CD14-positive monocyte (primary cell): Measurements from ENCODE around the gene IQCN. TPM values are rescaled to one million over a fixed set of nuclear protein-coding genes. Genes with fewer than 3 reads are reported as not detected.

Experiments used
- DNase-seq, 3 donors: peaks; one replicate each; pipeline ENCODE4 v3.0.0-alpha.2; 2011 to 2022
- H2AFZ ChIP-seq: 2 replicates; pipeline ENCODE4 v1.6.0; 2012; ENCODE audit warnings: mild to moderate bottlenecking, low read depth, low read length, inconsistent platforms; ENCODE audit not compliant: insufficient read depth, poor library complexity, severe bottlenecking
- H3K27ac ChIP-seq, 2 donors: 1 replicate in 1 of 2; 2 replicates in 1 of 2; pipeline ENCODE4 v1.5.1; 2012 to 2013; ENCODE audit warnings: low read length in 2 of 2, control low read depth in 1 of 2, inconsistent platforms in 1 of 2, low read depth in 1 of 2, mild to moderate bottlenecking in 1 of 2
- H3K27me3 ChIP-seq, 2 donors: one replicate each; pipeline versions ENCODE4 v1.6.0 to v1.6.1; 2011 to 2013; ENCODE audit warnings: low read length in 2 of 2; ENCODE audit not compliant: control insufficient read depth in 2 of 2, insufficient read depth in 2 of 2
- H3K36me3 ChIP-seq, 2 donors: replicated peaks in 1 of 2; 1 replicate in 1 of 2; 2 replicates in 1 of 2; pipeline versions ENCODE4 v1.5.1 to v1.6.1; 2012 to 2013; ENCODE audit warnings: low read length in 2 of 2, control low read depth in 1 of 2, inconsistent platforms in 1 of 2, mild to moderate bottlenecking in 1 of 2; ENCODE audit not compliant: insufficient read depth in 2 of 2, control insufficient read depth in 1 of 2
- H3K4me1 ChIP-seq, 2 donors: 1 replicate in 1 of 2; 2 replicates in 1 of 2; pipeline versions ENCODE4 v1.5.1 to v1.6.1; 2012 to 2013; ENCODE audit warnings: low read length in 2 of 2, control low read depth in 1 of 2, inconsistent platforms in 1 of 2, mild to moderate bottlenecking in 1 of 2, moderate library complexity in 1 of 2; ENCODE audit not compliant: insufficient read depth in 2 of 2, control insufficient read depth in 1 of 2
- H3K4me2 ChIP-seq: replicated peaks from 2 replicates; pipeline ENCODE3; 2012; ENCODE audit warnings: low read length, moderate library complexity, mild to moderate bottlenecking; ENCODE audit not compliant: poor library complexity, severe bottlenecking; ENCODE audit errors: extremely low read depth
- H3K4me3 ChIP-seq, 3 experiments: fragments of 200-600 bp in 1 of 3; sonication (generic) in 1 of 3; replicated peaks in 1 of 3; 1 replicate in 2 of 3; 2 replicates in 1 of 3; pipeline ENCODE4 v1.5.1; 2011 to 2013; ENCODE audit warnings: low read length in 3 of 3, mild to moderate bottlenecking in 3 of 3, control low read depth in 2 of 3, low read depth in 2 of 3, inconsistent platforms in 1 of 3, moderate library complexity in 1 of 3
- H3K79me2 ChIP-seq: 2 replicates; pipeline ENCODE4 v1.6.0; 2012; ENCODE audit warnings: mild to moderate bottlenecking, control low read depth, inconsistent platforms, low read length, moderate library complexity; ENCODE audit not compliant: insufficient read depth
- H3K9ac ChIP-seq: 2 replicates; pipeline ENCODE4 v1.6.0; 2017; ENCODE audit warnings: low read length, mild to moderate bottlenecking; ENCODE audit not compliant: insufficient read depth, poor library complexity, severe bottlenecking
- H3K9me3 ChIP-seq, 2 donors: replicated peaks in 1 of 2; 1 replicate in 1 of 2; 2 replicates in 1 of 2; pipeline versions ENCODE4 v1.5.1 to v1.6.1; 2012 to 2013; ENCODE audit warnings: low read length in 2 of 2, control low read depth in 1 of 2; ENCODE audit not compliant: control insufficient read depth in 1 of 2, insufficient read depth in 1 of 2
- H4K20me1 ChIP-seq: 2 replicates; pipeline ENCODE4 v1.6.0; 2012; ENCODE audit warnings: mild to moderate bottlenecking, low read length, control low read depth, moderate library complexity; ENCODE audit not compliant: insufficient read depth
- H3K27ac Mint-ChIP-seq, 7 donors: one replicate each; pipeline ENCODE4 v1.8.0; 2020; ENCODE audit warnings: mild to moderate bottlenecking in 7 of 7, mixed read lengths in 7 of 7, moderate library complexity in 6 of 7, inconsistent platforms in 2 of 7
- H3K27me3 Mint-ChIP-seq, 3 donors: one replicate each; pipeline ENCODE4 v1.8.0; 2021 to 2022; ENCODE audit warnings: low read depth in 3 of 3, mild to moderate bottlenecking in 3 of 3, mixed read lengths in 3 of 3, moderate library complexity in 3 of 3, inconsistent platforms in 1 of 3
- H3K36me3 Mint-ChIP-seq, 2 donors: one replicate each; pipeline ENCODE4 v1.8.0; 2020; ENCODE audit warnings: mixed read lengths in 2 of 2, inconsistent platforms in 1 of 2, mild to moderate bottlenecking in 1 of 2
- H3K4me1 Mint-ChIP-seq: one replicate; pipeline ENCODE4 v1.8.0; 2020; ENCODE audit warnings: mild to moderate bottlenecking, mixed read lengths
- H3K4me3 Mint-ChIP-seq, 2 donors: one replicate each; pipeline ENCODE4 v1.8.0; 2020; ENCODE audit warnings: mild to moderate bottlenecking in 2 of 2, mixed read lengths in 2 of 2, moderate library complexity in 1 of 2
- H3K9me3 Mint-ChIP-seq, 7 donors: one replicate each; pipeline ENCODE4 v1.8.0; 2020 to 2022; ENCODE audit warnings: mixed read lengths in 7 of 7, mild to moderate bottlenecking in 6 of 7, moderate library complexity in 6 of 7, inconsistent platforms in 2 of 7
- WGBS: methylation state at CpG from one replicate; pipeline ENCODE4 v1.1.5; 2013; ENCODE audit warnings: missing lambda C conversion rate; ENCODE audit not compliant: insufficient coverage; 5-methylcytosine and 5-hydroxymethylcytosine counted together
- intact Hi-C, 2 donors: fragments of 100-400 bp; cut with micrococcal nuclease; formaldehyde crosslinking; loops; one replicate each; pipeline versions ENCODE4 v1.15.0 to v1.15.1; 2023
- polyA plus RNA-seq, 3 donors: library from polyadenylated mRNA; depleted of rRNA in 1 of 3; unstranded in 2 of 3; stranded (reverse) in 1 of 3; fragments of 300-500 nt in 2 of 3; fragments of >200 nt in 1 of 3; fragmentation: Illumina TruSeq in 2 of 3; gene quantifications; 1 replicate in 2 of 3; 2 replicates in 1 of 3; pipeline ENCODE4 v1.2.3, GENCODE V29; 2012 to 2021
- TF ChIP-seq, protein P1 (sequence below): fragments of 200-600 bp; IDR thresholded peaks from one replicate; pipeline ENCODE4 v1.8.0; 2022; ENCODE audit warnings: antibody characterized with exemption, mild to moderate bottlenecking

IQCN gene
- polyA plus RNA-seq, 3 donors, result 6.9 TPM; not detected in 2

DNA sequence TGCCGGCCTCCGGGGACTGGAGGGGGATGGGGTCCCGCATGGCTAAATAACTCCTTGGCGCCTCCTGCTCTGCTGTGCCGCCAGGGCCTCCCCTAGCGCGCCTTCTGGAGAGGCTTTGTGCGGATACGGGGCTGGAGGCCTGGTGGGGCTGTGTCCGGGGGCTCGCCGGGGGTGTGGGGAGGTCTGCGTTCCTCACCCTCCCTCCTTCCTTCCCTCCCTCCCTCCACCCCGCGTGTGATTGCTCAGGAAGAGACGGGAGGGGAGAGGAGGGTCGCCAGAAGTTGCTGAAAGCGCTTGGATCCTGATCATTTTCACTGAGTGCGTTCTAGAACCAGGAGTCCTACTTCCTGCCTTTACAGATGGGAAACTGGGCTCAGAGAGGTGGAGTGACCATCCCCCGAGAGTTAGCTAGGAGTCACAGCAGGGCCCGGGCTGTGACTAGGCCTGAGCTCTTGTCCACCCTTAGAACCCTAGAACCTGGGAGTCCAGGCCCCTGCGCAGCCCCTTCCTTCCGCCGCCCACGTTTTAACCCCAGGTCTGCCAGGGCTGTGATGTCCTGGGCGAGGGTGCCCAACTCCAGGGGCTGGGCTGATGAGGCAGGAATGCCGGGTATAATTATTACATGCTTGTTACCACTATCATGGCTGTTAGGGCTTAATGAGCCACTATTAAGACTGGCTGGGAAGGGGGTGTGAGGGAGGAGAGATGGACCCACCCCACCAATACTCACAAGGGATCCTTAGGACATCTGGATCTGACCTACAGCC, 8.0 kb upstream of the IQCN start:
- peaks cover 38% of the 10 kb centered on the region for H4K20me1 ChIP-seq
- peak overlapping the region; percentile 68 for H3K9ac ChIP-seq
- intact Hi-C loops, result loop anchor here (1.0 to 2.0 kb wide), 3 partner anchors 9 to 23 kb away; no protein-coding TSS in a partner anchor
- Mint-ChIP-seq H3K27me3 (peaks cover 0 to 4% (median 3%) of the 10 kb centered on the region in 3 donors), H3K4me1 (peaks cover 31% of the 10 kb centered on the region), H3K27ac (peak overlapping the region; percentile 93 to 98 (median 97)), H3K9me3 (peaks cover 0 to 8% (median 5%) of the 10 kb centered on the region in 7 donors), H3K4me3 (peak overlapping the region; percentile 79 to 86), H3K36me3 (peaks cover 18 to 32% of the 10 kb centered on the region in 2 donors)
- TF ChIP-seq, protein P1, sequence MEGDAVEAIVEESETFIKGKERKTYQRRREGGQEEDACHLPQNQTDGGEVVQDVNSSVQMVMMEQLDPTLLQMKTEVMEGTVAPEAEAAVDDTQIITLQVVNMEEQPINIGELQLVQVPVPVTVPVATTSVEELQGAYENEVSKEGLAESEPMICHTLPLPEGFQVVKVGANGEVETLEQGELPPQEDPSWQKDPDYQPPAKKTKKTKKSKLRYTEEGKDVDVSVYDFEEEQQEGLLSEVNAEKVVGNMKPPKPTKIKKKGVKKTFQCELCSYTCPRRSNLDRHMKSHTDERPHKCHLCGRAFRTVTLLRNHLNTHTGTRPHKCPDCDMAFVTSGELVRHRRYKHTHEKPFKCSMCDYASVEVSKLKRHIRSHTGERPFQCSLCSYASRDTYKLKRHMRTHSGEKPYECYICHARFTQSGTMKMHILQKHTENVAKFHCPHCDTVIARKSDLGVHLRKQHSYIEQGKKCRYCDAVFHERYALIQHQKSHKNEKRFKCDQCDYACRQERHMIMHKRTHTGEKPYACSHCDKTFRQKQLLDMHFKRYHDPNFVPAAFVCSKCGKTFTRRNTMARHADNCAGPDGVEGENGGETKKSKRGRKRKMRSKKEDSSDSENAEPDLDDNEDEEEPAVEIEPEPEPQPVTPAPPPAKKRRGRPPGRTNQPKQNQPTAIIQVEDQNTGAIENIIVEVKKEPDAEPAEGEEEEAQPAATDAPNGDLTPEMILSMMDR, result peak; percentile 15
- peak overlapping the region; percentile 82 for H3K4me2 ChIP-seq
- H3K4me1 ChIP-seq, result peaks cover 25 to 34% of the 10 kb centered on the region in 2 donors
- peak overlapping the region; percentile 90 to 92 for H3K27ac ChIP-seq
- H3K36me3 ChIP-seq, result peaks cover 6 to 15% of the 10 kb centered on the region in 2 donors
- 0% methylated on average over 6 of the region's 27 CpGs for WGBS
- H3K9me3 ChIP-seq, result no peaks in the 10 kb centered on the region
- H2AFZ ChIP-seq, result peak overlapping the region; percentile 19
- H3K27me3 ChIP-seq, result no peaks in the 10 kb centered on the region
- peaks cover 44% of the 10 kb centered on the region for H3K79me2 ChIP-seq
- peak in 2 of 3 donors; percentile 55 to 76 for DNase-seq
- H3K4me3 ChIP-seq, result peak overlapping the region; percentile 35 to 74 (median 42)

DNA sequence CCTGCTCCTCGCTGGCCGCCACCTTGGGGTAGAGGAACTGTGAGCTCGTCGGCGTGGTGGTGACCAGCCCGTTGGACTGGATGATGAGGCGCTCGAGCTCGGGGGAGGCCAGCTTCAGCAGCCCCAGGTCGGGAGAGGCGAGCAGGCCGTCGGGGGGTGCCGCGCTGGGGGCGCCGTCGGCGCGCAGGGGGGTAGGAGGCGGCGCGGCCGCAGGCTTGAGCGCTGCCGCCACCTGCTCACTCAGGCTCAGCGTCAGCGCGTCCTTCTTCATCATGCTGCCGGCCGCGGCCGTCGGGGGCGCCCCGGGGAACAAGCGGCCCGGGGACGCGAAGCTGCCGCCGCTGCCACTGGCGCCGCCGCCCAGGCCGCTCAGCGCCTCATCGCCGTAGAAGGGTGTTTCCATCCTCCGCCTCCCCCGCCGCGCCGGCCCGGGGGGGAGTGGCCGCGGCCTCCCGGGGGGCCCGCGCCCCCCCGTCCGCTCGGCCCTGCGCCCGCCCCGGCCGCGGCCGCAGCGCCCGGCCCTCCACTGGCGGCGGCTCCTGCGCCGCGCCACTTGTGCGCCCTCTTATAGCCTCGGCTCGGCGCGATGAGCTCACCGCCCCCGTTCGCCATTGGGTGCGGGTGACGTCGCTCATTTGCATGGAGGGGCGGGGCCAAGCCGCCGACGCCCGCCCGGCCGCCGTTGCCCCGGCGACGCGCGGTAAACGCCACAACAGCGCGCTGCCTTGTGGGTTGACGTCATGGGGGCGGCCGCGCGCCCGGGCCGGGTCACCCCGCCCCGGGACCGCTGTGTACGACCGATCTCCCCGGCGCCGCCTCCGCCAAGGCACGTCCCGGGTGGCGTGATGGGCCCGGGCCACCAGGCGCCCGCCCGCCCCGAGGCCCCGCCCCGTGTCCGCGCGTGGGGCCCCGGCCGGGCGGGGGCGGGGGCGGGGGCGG, 7.1 kb upstream of the IQCN start, which contains the start of gene JUND:
Gene JUND, minus strand, starts transcription at position 541 of the 939 bp plus-strand sequence. Its CDS starts 138 bp downstream, at position 403.
- H3K27me3 Mint-ChIP-seq, result peaks cover 0 to 4% (median 2%) of the 10 kb centered on the region in 3 donors
- H3K9me3 Mint-ChIP-seq, result peaks cover 0 to 8% (median 5%) of the 10 kb centered on the region in 7 donors
- Histone ChIP-seq H2AFZ (peak within 1 kb of the TSS; percentile 19), H4K20me1 (peaks cover 47% of the 10 kb centered on the region), H3K4me2 (peak within 1 kb of the TSS; percentile 84), H3K27me3 (no peaks in the 10 kb centered on the region), H3K9ac (peak within 1 kb of the TSS; percentile 97), H3K4me1 (peaks cover 27 to 36% of the 10 kb centered on the region in 2 donors), H3K4me3 (peak within 1 kb of the TSS; percentile 75 to 99 (median 98)), H3K9me3 (no peaks in the 10 kb centered on the region), H3K27ac (peak within 1 kb of the TSS; percentile 93 to 98), H3K36me3 (peaks cover 6 to 15% of the 10 kb centered on the region in 2 donors), H3K79me2 (peaks cover 44% of the 10 kb centered on the region)
- peak within 1 kb of the TSS; percentile 96 to 99 (median 97) for H3K27ac Mint-ChIP-seq
- TF ChIP-seq, protein P1, result no peak
- under 1% methylated on average over 137 of the region's 138 CpGs for WGBS
- DNase-seq, result peak; percentile 96 to 99 (median 99)
- H3K4me1 Mint-ChIP-seq, result peaks cover 33% of the 10 kb centered on the region
- intact Hi-C loops, result loop anchor here (1.0 to 2.0 kb wide), 3 partner anchors 10 to 23 kb away; no protein-coding TSS in a partner anchor
- H3K4me3 Mint-ChIP-seq, result peak within 1 kb of the TSS; percentile 95 to 97
- peaks cover 18 to 41% of the 10 kb centered on the region in 2 donors for H3K36me3 Mint-ChIP-seq
